Measurements from ENCODE around the gene HAO2.

The HAO2 gene

DNA sequence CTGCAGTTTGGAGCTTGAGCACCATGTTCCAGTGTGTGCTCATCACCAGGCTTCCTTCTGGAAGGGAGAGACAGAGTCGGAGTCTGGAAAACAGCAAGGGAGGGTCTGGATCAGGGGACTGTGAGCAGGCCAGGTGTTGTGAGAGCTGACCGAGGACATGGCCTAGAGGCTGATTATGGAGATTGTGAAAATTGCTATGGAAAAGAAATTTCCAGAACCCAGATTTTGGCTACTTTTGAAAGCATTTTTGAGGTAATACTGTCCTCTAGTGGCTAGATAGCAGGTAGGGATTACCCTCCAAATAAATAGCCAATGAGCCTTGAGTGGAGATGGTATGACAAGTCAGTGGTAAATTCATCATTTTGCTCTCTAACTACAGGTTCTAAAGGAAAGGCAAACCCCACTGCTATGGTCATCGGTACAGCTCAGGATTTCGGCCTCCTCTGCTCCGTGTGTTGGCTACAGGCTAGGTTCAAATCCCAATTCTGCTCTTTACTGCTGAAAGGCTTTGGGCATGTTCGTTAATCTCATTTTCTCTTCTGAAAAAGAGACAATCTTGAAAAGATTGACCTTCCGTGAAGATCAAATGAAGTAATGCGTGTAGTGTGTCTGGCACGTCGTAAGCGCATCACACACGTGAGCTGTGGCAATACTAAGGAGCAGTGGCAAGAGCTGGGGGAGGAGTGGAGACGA is 1.0 kb upstream of the HAO2 start:
- DNase-seq (ENCODE audit: low read depth): no peak
- TF ChIP-seq, protein P1, sequence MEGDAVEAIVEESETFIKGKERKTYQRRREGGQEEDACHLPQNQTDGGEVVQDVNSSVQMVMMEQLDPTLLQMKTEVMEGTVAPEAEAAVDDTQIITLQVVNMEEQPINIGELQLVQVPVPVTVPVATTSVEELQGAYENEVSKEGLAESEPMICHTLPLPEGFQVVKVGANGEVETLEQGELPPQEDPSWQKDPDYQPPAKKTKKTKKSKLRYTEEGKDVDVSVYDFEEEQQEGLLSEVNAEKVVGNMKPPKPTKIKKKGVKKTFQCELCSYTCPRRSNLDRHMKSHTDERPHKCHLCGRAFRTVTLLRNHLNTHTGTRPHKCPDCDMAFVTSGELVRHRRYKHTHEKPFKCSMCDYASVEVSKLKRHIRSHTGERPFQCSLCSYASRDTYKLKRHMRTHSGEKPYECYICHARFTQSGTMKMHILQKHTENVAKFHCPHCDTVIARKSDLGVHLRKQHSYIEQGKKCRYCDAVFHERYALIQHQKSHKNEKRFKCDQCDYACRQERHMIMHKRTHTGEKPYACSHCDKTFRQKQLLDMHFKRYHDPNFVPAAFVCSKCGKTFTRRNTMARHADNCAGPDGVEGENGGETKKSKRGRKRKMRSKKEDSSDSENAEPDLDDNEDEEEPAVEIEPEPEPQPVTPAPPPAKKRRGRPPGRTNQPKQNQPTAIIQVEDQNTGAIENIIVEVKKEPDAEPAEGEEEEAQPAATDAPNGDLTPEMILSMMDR (IDR thresholded peaks at IDR 0.05; ENCODE audit: low read depth, low read length, missing control alignments): peak; percentile 94
- H3K4me3 ChIP-seq (ENCODE audit: low read depth, low read length): no peak overlapping the region

DNA sequence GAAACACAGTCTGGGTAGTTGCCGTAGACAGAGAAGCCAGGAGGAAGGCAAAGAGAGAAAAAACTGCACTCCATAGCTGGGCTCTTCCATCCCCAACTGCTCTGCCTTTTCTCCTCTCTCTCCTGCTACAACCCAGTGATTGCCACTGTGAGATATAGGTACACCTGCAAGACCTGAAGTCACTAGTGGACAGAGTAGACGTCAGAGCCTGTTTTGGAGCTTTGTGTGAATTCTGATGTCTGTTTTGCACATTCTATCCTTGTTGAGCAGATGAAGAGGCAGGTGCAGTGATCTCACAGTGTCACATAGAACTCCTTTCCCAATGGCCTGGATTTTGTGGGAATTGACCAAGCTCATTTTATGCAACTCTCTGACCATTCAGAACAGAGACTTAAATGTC is 2.2 kb downstream of the HAO2 start:
- TF ChIP-seq, protein P1 (IDR thresholded peaks at IDR 0.05; ENCODE audit: low read depth, low read length, missing control alignments): no peak
- no peak for DNase-seq (ENCODE audit: low read depth)

DNA sequence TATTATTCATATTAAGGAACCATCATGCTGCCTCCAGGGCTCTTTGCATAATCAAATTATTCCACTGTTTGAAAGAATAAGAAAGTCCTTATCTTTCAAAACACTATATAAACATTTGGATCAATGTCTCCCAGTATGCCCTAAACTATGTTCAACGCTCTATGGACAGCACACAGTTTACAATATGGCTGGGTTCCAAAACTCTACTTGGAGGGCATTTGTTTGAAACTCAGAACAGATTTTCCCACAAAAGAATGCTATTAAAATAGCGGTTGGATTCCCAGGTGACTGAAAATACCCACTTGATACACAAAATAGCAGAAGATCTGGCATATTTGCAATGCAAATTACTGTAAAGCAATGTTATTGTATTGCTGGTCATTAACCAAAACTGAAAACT is 3.2 kb downstream of the HAO2 start:
- no peak for DNase-seq (ENCODE audit: low read depth)
- TF ChIP-seq, protein P1 (IDR thresholded peaks at IDR 0.05; ENCODE audit: low read depth, low read length, missing control alignments): no peak
- H3K4me3 ChIP-seq (ENCODE audit: low read depth, low read length): no peak overlapping the region

More for the DNA sequence above, 2.2 kb downstream of the HAO2 start:
- no peak overlapping the region for H3K4me3 ChIP-seq (ENCODE audit: low read depth, low read length)

DNA sequence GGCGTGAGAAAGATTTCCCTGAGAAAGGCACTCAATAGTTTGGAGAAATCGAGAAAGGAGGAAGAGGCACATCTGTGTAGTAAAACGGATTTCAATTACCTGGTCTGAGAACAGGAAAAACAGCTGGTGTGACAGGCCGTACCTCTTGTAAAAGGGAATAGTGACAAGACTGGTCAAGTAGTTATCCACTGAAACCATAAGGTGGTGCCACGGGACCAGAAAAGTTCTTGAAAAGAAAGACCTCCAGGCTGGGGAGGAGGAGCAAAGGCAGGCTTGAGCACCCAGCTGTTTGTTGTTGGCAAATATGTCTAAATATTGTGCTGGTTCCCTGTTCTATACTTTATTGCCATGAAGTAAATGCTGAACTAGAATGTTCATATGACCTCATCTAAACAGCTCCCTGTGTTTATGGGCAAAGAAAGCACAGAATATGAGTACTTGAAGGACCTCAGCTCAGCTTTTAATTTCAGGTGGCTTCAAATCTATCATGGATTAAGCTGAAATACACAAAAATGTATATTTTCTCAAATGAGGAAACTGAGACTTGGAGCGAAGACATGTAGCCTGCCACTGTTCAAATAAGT is 4.0 kb downstream of the HAO2 start:
- no peak overlapping the region for H3K4me3 ChIP-seq (ENCODE audit: low read depth, low read length)
- DNase-seq (ENCODE audit: low read depth): peak; percentile 51
- TF ChIP-seq, protein P1 (IDR thresholded peaks at IDR 0.05; ENCODE audit: low read depth, low read length, missing control alignments): peak; percentile 43

DNA sequence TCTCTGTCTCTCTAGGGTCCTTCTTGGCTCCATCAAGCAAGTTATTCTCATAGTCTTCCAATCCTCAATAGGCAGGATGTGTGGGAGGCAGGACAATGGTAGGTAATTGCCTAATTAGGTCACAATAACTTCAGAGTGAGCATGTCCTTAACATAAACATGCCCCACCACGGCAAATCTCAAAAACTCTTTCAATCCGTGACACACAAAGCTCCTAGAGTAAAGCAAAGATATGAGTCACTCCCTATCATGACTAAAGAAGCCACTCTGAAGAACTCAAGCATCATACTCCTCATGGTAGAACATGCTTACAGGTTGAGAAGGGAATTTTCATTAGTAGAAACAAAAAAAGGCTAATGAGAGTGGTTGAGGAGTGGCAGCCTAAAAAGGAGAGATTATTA is 4.9 kb downstream of the HAO2 start:
- TF ChIP-seq, protein P1 (IDR thresholded peaks at IDR 0.05; ENCODE audit: low read depth, low read length, missing control alignments): no peak
- DNase-seq (ENCODE audit: low read depth): no peak
- H3K4me3 ChIP-seq (ENCODE audit: low read depth, low read length): no peak overlapping the region

DNA sequence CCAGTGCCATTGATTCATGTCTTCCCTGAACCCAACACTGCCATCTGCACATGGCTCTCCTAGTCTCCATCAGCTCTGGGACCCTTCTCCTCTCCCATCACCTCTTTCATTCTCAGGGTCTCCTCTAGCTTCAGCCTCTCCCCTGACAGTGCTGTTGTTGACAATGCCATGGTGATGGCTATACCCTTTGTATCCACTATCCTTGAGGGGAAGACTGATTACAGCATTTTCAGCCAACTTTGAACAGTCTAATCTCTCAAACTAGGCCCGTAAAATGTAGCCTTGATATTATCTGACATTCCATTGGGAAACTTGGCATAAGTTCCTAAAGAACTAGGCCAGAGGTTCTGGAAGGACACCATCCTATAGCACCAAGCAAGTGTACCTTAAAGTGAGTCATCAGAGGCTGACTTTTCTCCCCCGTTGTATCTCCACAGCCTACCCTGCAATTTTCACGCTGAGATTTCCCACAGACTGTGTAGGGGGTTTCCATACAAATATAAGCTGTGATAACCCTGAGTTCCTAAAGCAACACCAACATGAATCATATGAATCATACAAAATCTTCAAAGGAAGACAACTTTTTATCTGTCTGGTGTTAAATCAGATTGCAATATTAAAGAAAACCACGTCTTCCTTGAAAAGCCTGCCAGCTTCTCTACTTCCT is 5.8 kb downstream of the HAO2 start:
- TF ChIP-seq, protein P1 (IDR thresholded peaks at IDR 0.05; ENCODE audit: low read depth, low read length, missing control alignments): no peak
- DNase-seq (ENCODE audit: low read depth): no peak
- no peak overlapping the region for H3K4me3 ChIP-seq (ENCODE audit: low read depth, low read length)
